Right kidney (tissue), 1 donor: ENCODE results near the gene ADAMTSL5.
"Not testable (repeated sequence)": the region's sequence is repeated elsewhere in the genome, so short reads cannot be mapped to it uniquely, and the experiment has no call there.

Experiments used
- DNase-seq: peaks from one replicate; pipeline ENCODE4 v3.0.0-alpha.2; 2016

Gene ADAMTSL5

GRCh38 chr19:1529430-1529816, 16.6 kb upstream of the ADAMTSL5 start:
- no peak for DNase-seq

- no peak for DNase-seq
Observed at GRCh38 chr19:1528596-1529429, 16.0 kb upstream of the ADAMTSL5 start.

- no peak for DNase-seq
Observed at GRCh38 chr19:1527650-1528309, 15.0 kb upstream of the ADAMTSL5 start.

GRCh38 chr19:1526979-1527649, 14.3 kb upstream of the ADAMTSL5 start:
- DNase-seq, result no peak

GRCh38 chr19:1526066-1526778, 13.4 kb upstream of the ADAMTSL5 start:
- DNase-seq, result no peak

- DNase-seq, result no peak
Observed at GRCh38 chr19:1525343-1525742, 12.5 kb upstream of the ADAMTSL5 start.

- no peak for DNase-seq
Observed at GRCh38 chr19:1524972-1525325, 12.1 kb upstream of the ADAMTSL5 start.

- no peak for DNase-seq
Observed at GRCh38 chr19:1524287-1524971, 11.6 kb upstream of the ADAMTSL5 start.

GRCh38 chr19:1523412-1524286, 10.8 kb upstream of the ADAMTSL5 start, which contains the start of gene PLK5:
Gene PLK5 (plus strand): TSS chr19:1524077. CDS start chr19:1526997, 2,920 bp downstream.
- no peak for DNase-seq

GRCh38 chr19:1522838-1523237, 10.0 kb upstream of the ADAMTSL5 start:
- no peak for DNase-seq

- no peak for DNase-seq
Observed at GRCh38 chr19:1522061-1522460, 9.2 kb upstream of the ADAMTSL5 start.

- DNase-seq, result no peak
Observed at GRCh38 chr19:1521636-1522035, 8.8 kb upstream of the ADAMTSL5 start.

GRCh38 chr19:1520203-1520780, 7.5 kb upstream of the ADAMTSL5 start:
- no peak for DNase-seq

GRCh38 chr19:1519802-1520201, 7.0 kb upstream of the ADAMTSL5 start:
- DNase-seq, result not testable (repeated sequence)

GRCh38 chr19:1518471-1518870, 5.7 kb upstream of the ADAMTSL5 start:
- DNase-seq, result no peak

- no peak for DNase-seq
Observed at GRCh38 chr19:1516395-1516753, 3.6 kb upstream of the ADAMTSL5 start.

- no peak for DNase-seq
Observed at GRCh38 chr19:1514986-1515721, 2.3 kb upstream of the ADAMTSL5 start.

- no peak for DNase-seq
Observed at GRCh38 chr19:1514295-1514661, 1.5 kb upstream of the ADAMTSL5 start.

- no peak for DNase-seq
Observed at GRCh38 chr19:1513499-1514294, 878 bp upstream of the ADAMTSL5 start.
